Endothelial cell of umbilical vein (primary cell): ENCODE measurements around the gene VPREB3. TPM values are rescaled to one million over a fixed set of nuclear protein-coding genes. Genes with fewer than 3 reads are reported as not detected.
"Not testable (repeated sequence)": the region's sequence is repeated elsewhere in the genome, so short reads cannot be mapped to it uniquely, and the experiment has no call there.

Source experiments
- BruUV-seq: library from RNA; stranded (reverse); fragments of 400-500 nt; replicated peaks from 2 replicates; lab custom pipeline; 2021; lab: Mats Ljungman, UMichigan
- CTCF ChIA-PET: fragments of 300-600, 350-600 bp; sonication (Branson Sonifier 250); formaldehyde crosslinking; loops from one replicate; lab custom pipeline; 2021; ENCODE audit warnings: antibody characterized with exemption, inconsistent platforms; lab: Charles Lee
- POLR2A ChIA-PET: fragments of 300-600, 350-600 bp; sonication (Branson Sonifier 250); formaldehyde crosslinking; loops from one replicate; lab custom pipeline; 2021; ENCODE audit warnings: antibody characterized with exemption, inconsistent platforms; lab: Charles Lee
- DNase-seq: peaks from one replicate; pipeline ENCODE4 v3.0.0-alpha.2; 2011; ENCODE audit warnings: low read depth, low spot score
- FAIRE-seq: peaks from 2 replicates; lab custom pipeline; 2011; peaks lifted over from hg19 to GRCh38; lab: Jason Lieb, UNC
- H2AFZ ChIP-seq: 2 replicates; pipeline ENCODE4 v1.6.0; 2012; ENCODE audit warnings: low read depth, low read length, control low read depth, inconsistent platforms
- H3K27ac ChIP-seq: 2 replicates; pipeline ENCODE4 v1.5.1; 2011; ENCODE audit warnings: low read depth, mild to moderate bottlenecking, control low read depth, low read length, moderate library complexity; ENCODE audit not compliant: insufficient read depth
- H3K27me3 ChIP-seq, 2 experiments: 2 replicates each; pipeline versions ENCODE4 v1.6.0 to v1.6.1; 2011; ENCODE audit warnings: low read length in 2 of 2, mixed read lengths in 1 of 2; ENCODE audit not compliant: control insufficient read depth in 2 of 2, insufficient read depth in 2 of 2
- H3K36me3 ChIP-seq, 2 experiments: 2 replicates in 1 of 2; 3 replicates in 1 of 2; pipeline ENCODE4 v1.5.1; 2011; ENCODE audit warnings: low read length in 2 of 2, mild to moderate bottlenecking in 1 of 2, moderate library complexity in 1 of 2; ENCODE audit not compliant: control insufficient read depth in 2 of 2, insufficient read depth in 2 of 2; ENCODE audit errors: extremely low read depth in 1 of 2
- H3K4me1 ChIP-seq: 3 replicates; pipeline ENCODE4 v1.5.1; 2011; ENCODE audit warnings: mild to moderate bottlenecking, low read length; ENCODE audit not compliant: control insufficient read depth, insufficient read depth; ENCODE audit errors: extremely low read depth
- H3K4me2 ChIP-seq: 2 replicates; pipeline ENCODE4 v1.6.1; 2011; ENCODE audit warnings: low read length, control low read depth, mixed read lengths; ENCODE audit not compliant: insufficient read depth
- H3K4me3 ChIP-seq, 3 experiments: fragments of 200-600 bp in 1 of 3; sonication (generic), shearing (Covaris generic) in 1 of 3; replicated peaks in 1 of 3; 2 replicates each; pipeline ENCODE4 v1.5.1; 2011 to 2016; ENCODE audit warnings: control low read depth in 3 of 3, low read length in 3 of 3, mild to moderate bottlenecking in 2 of 3, inconsistent platforms in 1 of 3, low read depth in 1 of 3, moderate library complexity in 1 of 3; ENCODE audit not compliant: insufficient read depth in 1 of 3
- H3K79me2 ChIP-seq: 2 replicates; pipeline ENCODE4 v1.6.0; 2012; ENCODE audit warnings: low read length, inconsistent platforms; ENCODE audit not compliant: control insufficient read depth, insufficient read depth
- H3K9ac ChIP-seq: replicated peaks from 2 replicates; pipeline ENCODE3; 2011; ENCODE audit warnings: low read length, control low read depth; ENCODE audit not compliant: insufficient read depth; ENCODE audit errors: extremely low read depth
- H3K9me1 ChIP-seq: replicated peaks from 3 replicates; pipeline ENCODE4 v1.6.0; 2011; ENCODE audit warnings: mild to moderate bottlenecking, low read length; ENCODE audit not compliant: control insufficient read depth, insufficient read depth; ENCODE audit errors: extremely low read depth
- H3K9me3 ChIP-seq: replicated peaks from 2 replicates; pipeline ENCODE4 v1.5.1; 2012; ENCODE audit warnings: low read length, inconsistent platforms; ENCODE audit not compliant: control insufficient read depth, insufficient read depth
- H4K20me1 ChIP-seq: replicated peaks from 2 replicates; pipeline ENCODE3; 2011; ENCODE audit warnings: mild to moderate bottlenecking, low read length; ENCODE audit not compliant: control insufficient read depth, insufficient read depth; ENCODE audit errors: extremely low read depth
- EZH2 ChIP-seq: IDR thresholded peaks from 2 replicates; pipeline ENCODE4 v1.6.1; 2012; ENCODE audit warnings: borderline replicate concordance, low read depth, mild to moderate bottlenecking, moderate library complexity, low read length, inconsistent platforms; ENCODE audit not compliant: severe bottlenecking
- POLR2AphosphoS5 ChIP-seq: IDR thresholded peaks from 2 replicates; pipeline ENCODE4 v1.6.1; 2012; ENCODE audit warnings: low read depth, mild to moderate bottlenecking, control low read depth, low read length, moderate library complexity; ENCODE audit not compliant: insufficient read depth
- dilution Hi-C: fragments of 300-500 bp; cut with MboI; formaldehyde crosslinking; loops from one replicate; pipeline ENCODE4 v1.15.0; 2019; ENCODE audit warnings: low sequenced_read_pairs; ENCODE audit not compliant: extremely low pct_ligation_motif_present
- intact Hi-C: fragments of 100-400 bp; cut with micrococcal nuclease; formaldehyde crosslinking; loops from one replicate; pipeline ENCODE4 v1.10.0; 2022
- polyA plus RNA-seq, 4 experiments: library from polyadenylated mRNA; depleted of rRNA in 3 of 4; stranded (reverse) in 3 of 4; unstranded in 1 of 4; fragments of >200 nt; gene quantifications; 2 replicates each; pipeline versions ENCODE4 v1.2.1 to v1.2.3, GENCODE V29; 2011 to 2012; ENCODE audit warnings: missing spikeins in 1 of 4
- total RNA-seq: library from RNA; stranded (reverse); gene quantifications from 2 replicates; pipeline ENCODE4 v1.2.3, GENCODE V29; 2021

Gene VPREB3
- total and polyA plus RNA-seq, 2 donors (not counting 3 experiments of a cell fraction or from before 2014, with no cell fraction given), result not detected

DNA sequence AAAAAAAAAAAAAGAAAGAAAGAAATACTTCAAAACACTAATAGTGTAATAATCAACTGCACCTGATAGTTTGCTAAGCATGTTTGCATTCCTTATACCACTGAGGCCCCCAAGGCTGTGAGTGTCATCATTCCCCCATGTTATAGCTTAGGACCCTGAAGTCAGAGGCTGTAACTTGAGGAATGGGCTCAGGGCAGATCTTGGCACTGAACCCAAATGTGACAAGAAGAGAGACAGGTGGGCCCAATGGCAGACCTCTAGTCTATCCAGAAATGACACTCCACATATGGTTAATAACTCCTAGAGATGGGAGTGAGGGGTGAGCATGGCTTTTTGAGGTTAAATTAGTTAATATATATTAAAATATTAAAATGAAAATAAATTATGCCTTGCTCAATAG lies 16.5 kb downstream of the VPREB3 start:
- dilution Hi-C loops, result no loop called here
- TF ChIP-seq POLR2AphosphoS5 (no peak), EZH2 (no peak)
- H4K20me1 ChIP-seq, result no peaks in the 10 kb centered on the region
- ChIA-PET POLR2A (no interaction called here), CTCF (interaction anchor here (0.6 to 1.0 kb wide), 2 partner anchors 19 to 26 kb away, joined by 3 read pairs; no protein-coding TSS in a partner anchor)
- no peaks in the 10 kb centered on the region for H3K4me1 ChIP-seq
- H2AFZ ChIP-seq, result no peak overlapping the region
- peaks cover 0 to 5% of the 10 kb centered on the region in 2 experiments for H3K36me3 ChIP-seq
- DNase-seq, result no peak
- H3K9me3 ChIP-seq, result no peaks in the 10 kb centered on the region
- FAIRE-seq, result no peak
- H3K27me3 ChIP-seq, result no peaks in the 10 kb centered on the region
- no peak overlapping the region for H3K4me3 ChIP-seq
- BruUV-seq, result no TSS peak
- intact Hi-C loops, result no loop called here
- H3K9me1 ChIP-seq, result no peaks in the 10 kb centered on the region
- H3K79me2 ChIP-seq, result no peaks in the 10 kb centered on the region
- no peak overlapping the region for H3K9ac ChIP-seq
- no peak overlapping the region for H3K4me2 ChIP-seq
- H3K27ac ChIP-seq, result no peak overlapping the region

DNA sequence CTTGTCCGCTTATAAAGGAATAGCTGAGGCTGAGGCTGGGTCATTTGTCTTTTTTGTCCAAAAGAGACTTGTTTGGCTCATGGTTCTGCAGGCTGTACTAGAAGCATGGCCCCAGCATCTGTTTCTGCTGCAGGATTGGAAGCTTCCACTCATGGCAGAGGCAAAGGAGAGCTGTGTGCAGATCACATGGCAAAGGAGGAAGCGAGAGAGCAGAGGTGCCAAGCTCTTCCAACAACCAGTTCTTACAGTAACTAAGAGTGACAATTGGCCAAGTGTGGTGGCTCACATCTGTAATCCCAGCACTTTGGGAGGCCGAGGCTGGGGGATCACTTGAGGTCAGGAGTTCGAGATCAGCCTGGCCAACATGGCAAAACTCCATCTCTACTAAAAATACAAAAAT lies 26.1 kb downstream of the VPREB3 start:
- H4K20me1 ChIP-seq, H3K4me2 ChIP-seq, H3K9me1 ChIP-seq, H3K4me1 ChIP-seq, dilution Hi-C loops, H3K27ac ChIP-seq, DNase-seq, H3K79me2 ChIP-seq, H3K4me3 ChIP-seq, BruUV-seq, H3K9me3 ChIP-seq, intact Hi-C loops, H3K36me3 ChIP-seq, FAIRE-seq, H3K27me3 ChIP-seq, POLR2A ChIA-PET, H3K9ac ChIP-seq, H2AFZ ChIP-seq: not testable (repeated sequence)
- CTCF ChIA-PET, result interaction anchor here (0.6 kb wide), 2 partner anchors 129 to 132 kb away, joined by 3 to 5 read pairs; partner anchors contain the start of gene SLC2A11
